T-helper 1 cell treated with Interleukin-12 subunit alpha and Interleukin-12 subunit beta and Interleukin-4 antibody, amounts not matched to agents 30 ng/mL and 1 ng/mL, for 36 hours (primary cell): ENCODE measurements around the gene RBMS1. TPM values are rescaled to one million over a fixed set of nuclear protein-coding genes. Genes with fewer than 3 reads are reported as not detected.
"Not testable (repeated sequence)": the region's sequence is repeated elsewhere in the genome, so short reads cannot be mapped to it uniquely, and the experiment has no call there.

ENCODE experiments used
- intact Hi-C: fragments of 100-400 bp; cut with micrococcal nuclease; formaldehyde crosslinking; loops from one replicate; pipeline ENCODE4 v1.15.1; 2024
- total RNA-seq: library from RNA; stranded (reverse); gene quantifications from 2 replicates; pipeline ENCODE4 v1.2.3, GENCODE V29; 2022

The RBMS1 gene
- total RNA-seq, 1 donor from 2014 or later: 61.2 TPM

DNA sequence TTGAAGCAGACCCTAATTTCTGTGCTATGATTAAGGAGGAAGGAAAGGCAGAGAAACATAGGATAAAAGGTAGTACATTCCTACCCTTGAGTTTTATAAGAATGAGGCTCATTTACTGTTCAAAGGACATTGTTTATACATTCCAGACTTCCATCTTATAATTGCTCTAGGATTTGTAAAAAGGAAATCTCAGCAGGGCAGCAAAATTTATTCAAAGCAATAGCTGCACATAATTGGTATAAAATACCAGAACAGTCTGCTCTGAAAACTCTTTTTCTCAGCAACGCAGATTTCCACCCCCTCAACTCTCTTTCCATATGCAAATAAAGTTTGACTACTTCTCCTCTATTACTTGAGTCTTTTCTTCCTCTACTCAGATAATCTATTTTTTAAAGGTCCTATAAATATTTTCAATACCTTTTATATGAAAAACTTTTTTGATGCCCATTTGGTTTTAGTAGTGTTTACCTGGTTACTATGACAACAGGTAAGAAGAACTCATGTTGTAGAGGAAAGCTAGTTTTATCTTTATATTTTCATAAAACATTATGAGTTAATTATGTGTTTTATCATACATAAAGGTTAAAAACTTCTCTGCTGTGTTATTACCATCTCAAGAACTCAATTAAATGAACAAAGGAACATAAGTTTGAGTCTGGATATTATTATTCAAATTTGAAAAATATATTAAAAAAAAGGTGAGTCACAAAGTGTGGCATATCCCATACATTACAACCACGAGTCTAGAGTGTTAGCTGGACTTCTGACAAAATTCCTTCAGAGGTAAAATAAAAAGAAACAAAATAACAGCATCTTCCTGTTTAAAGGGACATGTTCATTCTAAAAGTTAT is 19.9 kb downstream of the RBMS1 start:
- intact Hi-C loops: loop anchor here (1.0 to 5.0 kb wide), 3 partner anchors 9 to 604 kb away; no protein-coding TSS in a partner anchor

DNA sequence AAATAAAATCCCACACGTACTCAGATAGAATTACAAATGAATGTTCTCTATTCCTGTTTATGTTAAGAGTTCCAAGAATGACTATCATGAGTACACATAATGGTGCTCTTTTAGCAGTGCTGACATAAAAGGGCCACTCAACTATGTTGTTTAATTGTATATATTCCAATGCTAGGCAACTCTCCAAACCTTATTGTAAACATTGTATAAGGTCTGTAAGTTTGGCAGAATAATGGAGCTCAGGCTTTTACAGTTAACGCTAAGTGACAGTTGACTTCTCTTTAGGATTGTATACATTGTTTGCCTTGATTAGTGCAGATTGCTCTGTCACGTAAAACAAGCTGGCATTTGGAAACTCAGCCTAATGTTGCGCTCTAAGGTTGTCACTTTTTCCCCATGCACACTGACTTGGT is 20.8 kb downstream of the RBMS1 start:
- intact Hi-C loops: loop anchor here (1.0 to 5.0 kb wide), 3 partner anchors 9 to 604 kb away; no protein-coding TSS in a partner anchor

DNA sequence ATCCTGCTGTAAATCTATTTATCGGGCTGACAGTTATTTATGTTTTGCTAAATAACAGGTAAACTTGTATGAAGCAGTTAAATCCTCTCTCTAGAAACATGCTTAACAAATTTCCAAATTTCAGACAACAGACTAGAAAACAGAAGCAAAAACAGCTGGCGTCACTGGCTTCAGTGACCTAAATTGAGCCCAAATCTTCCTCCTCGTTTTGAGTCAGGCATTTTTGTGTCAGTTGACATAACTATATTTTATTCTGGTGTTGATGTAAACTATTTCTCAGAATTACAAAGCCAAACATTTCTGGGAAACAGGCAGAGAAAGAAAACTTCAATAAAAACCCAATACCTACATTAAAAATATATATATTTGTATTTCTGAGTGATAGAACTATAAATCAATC is 21.7 kb downstream of the RBMS1 start:
- intact Hi-C loops: loop anchor here (1.0 to 5.0 kb wide), 3 partner anchors 8 to 605 kb away; no protein-coding TSS in a partner anchor

DNA sequence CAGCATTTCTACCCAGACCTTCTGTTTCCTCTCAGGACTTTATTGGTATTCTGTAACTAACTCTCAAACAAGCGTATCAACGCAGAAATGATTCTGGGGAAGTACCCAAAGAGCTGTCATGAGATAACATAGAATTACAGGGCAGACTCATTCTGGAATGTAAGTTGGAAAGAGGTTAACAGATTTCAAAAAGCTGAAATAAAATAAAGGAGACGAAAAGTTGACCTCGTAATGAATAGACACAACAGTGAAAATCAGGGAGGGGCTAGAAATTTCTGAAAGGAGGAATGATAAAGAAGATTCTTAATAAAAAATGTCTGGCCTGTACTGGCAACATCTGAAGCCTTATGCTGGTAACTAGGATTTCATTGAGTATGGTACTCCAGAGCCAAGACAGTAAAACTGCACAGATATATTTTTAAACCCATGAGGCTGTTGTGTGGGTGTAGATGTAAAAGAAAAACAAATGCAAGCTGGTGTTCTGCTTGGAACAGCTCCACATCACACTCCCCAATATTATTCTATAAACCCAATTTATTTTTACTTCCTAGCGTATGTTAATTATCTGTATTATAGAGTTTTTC is 23.9 kb downstream of the RBMS1 start:
- intact Hi-C loops: loop anchor here (5.0 kb wide), 1 partner anchor 608 kb away; no protein-coding TSS in a partner anchor

DNA sequence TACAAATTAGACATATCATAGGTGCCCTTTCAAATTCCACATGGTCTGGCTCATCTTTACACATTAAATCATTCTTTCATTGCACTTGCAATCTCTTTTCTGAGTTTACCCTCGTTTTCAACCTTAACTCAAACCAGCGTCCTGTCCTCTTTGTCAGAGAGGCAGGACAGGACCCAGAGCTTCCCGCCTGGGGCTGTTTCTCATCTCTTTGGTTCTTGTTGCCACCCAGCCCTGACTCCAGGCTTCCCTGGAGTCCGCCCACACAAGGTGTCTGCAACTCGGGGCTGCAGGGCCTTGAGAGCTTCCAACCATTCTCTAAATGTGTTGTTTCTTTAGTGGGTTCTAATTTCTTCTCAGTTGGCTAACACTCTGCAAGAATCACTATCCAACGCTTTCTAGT is 24.4 kb downstream of the RBMS1 start:
- intact Hi-C loops: no loop called here

DNA sequence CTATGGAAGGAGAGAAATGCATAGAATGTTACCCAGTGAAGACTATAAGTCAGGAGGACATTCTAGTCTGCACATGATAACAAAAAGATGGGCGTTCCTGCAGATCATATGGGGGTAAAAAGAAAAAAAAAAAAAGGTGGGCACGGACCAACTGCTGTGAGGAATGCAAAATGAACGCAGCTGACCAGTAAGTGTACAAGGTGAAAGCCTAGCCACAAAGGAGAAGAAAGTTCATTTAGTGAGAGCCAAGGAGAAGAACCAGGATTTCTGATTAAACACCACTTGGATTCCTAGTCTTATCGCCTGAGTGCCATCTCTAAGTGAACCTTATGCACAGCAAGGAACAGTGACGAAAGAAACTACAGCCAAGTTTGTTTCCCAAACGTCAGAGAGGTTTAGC is 26.5 kb downstream of the RBMS1 start:
- intact Hi-C loops: no loop called here

DNA sequence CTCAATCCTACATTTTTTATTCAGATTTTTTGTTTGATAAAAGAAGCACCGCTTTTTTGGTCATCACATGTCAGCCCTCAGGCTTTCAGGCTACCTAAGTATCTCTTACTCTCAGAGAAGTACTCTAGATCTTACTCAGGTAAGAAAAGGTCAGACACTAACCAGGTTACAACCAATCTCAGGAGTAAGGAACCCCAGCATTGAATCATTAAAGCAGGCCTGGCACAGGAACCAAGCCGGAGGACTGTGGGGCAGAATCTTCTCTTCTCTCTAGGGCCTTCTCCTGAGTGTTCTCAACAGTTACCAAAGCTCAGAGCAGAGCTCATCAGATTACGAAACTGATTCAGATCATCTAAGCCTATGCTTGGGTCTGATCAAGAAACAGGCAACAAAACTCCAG is 28.2 kb downstream of the RBMS1 start:
- intact Hi-C loops: no loop called here

DNA sequence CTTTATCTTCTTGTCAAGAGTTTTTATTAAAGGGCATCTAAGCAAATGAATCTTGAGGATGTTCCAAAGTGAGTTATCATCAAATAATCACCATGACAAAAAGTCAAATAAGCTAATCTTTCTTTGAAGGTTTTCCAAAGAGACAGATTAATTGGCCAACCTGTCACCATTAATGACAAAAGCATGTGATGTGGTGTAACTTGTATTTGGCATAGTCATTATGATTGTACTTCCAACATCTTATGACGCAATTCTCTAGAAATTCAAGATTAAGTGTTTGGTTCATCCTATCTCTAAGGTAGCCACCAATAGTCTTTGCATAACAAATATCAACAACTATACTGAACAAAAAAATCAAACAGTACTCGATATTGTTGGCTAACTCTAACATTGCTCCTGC is 28.6 kb downstream of the RBMS1 start:
- intact Hi-C loops: no loop called here

DNA sequence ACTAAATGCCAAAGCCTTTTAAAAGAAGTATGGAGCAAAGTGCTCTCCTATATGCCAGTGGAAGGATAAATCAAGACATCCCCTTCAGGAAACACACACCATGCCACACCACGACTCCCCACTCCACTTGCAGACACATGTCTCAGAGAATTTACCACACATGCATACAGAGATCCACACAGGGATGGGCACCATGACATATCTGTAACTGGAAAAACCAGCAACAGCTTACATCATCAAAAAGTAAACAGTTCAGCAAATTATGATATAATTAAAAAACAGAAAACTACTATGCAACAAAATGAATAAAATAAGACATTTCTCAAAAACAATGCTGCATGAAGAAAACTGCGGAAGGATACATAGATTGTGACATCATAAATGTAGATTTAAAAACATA is 29.6 kb downstream of the RBMS1 start:
- intact Hi-C loops: loop anchor here (1.0 kb wide), 1 partner anchor 8 kb away; no protein-coding TSS in a partner anchor

DNA sequence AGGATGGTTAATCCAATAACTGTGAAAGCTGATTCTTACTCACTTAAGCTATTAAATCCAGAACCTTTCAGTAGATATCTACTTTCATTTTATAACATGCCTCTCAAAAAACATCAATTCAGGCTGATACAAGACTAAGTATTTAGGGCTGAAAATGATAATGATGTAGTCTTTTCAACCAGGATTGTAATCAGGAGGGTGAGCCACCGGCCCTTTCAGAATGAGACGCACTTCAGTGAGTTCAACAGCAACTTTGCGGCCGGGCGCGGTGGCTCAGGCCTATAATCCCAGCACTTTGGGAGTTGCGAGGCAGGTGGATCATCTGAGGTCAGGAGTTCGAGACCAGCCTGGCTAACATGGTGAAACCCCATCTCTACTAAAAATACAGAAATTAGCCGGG is 30.4 kb downstream of the RBMS1 start:
- intact Hi-C loops: no loop called here

DNA sequence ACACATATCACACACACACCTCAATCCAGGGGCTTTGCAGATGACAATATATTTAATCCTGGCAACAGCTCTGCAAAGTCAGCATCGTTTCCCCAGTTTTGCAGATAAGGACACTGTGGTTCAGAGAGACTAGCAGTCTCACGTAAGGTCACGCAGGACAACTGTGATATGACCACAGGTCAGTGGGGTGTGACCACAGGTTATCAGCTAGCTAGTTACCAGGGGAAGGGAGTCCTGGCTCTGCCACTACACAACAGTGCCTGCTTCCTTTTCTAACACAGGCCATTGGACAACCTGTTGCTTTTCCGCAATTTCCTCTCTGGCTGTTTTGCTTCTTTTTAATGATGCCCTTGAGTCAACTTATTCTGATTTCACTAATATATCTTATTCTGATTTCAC is 33.3 kb downstream of the RBMS1 start:
- intact Hi-C loops: no loop called here

DNA sequence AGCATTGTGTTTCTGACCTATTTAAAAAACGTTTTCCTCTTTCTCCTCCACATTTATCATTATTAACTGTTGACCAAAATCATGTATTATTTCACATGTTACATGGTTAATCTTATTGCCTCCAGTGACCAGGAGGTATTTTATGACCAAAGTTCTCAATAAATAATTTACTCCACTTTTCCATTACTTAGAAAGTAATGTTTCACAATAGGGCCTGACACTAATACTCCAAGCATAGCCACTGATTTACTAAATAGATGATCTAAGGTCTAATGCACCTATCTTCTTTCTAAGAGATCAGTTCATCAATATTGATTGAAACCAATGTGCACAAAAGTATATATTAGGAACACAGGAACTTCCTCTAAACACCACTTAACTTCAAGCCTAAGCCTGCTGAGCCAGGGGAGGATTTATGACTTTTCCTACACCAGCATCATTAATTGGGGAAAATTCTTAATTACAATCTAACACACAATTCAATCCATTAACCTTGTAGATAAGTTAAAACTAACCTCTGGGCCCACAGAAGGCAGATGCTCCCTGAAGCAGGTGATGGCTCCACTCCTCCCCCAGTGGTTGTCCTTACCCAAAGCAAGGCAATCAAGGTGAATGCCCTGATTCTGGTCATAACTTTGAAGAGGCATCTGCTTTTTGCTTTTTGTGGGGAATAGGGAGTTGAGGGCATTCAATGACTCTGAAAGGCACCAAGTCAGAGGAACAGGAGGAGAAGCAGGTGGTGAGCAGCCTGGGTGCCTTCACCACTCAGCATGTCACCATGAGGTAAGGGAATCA is 33.9 kb downstream of the RBMS1 start:
- intact Hi-C loops: no loop called here

DNA sequence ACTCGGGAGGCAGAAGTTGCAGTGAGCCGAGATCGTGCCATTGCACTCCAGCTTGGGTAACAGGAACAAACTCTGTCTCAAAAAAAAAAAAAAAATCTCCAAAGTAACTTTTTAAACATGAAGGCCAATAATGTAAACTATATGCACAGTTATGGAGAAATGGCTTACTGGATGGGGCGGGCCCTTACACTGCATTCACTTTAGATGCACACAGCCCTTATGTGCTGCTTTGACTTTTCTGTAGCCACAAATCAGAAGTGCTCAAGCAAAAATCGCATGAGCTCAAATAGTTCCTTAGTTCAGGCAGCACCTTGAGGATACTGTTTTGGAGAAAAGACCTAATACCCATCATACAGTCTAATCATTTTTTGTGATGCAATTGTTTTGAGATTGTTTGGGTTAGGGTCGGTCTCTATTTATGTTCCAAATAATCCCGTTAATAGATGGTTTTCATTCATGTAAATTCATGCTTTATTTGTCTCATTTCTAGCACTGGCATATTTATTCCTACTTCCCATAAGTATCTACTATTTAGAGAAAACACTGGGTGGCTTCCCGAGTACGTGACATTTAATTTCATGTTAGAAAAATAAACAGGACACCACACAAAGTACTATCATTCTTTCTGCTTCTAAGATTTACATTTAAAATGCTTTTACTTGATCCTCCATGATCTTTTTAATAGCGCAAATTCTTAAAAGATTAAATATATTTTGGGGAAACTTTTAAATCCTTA is 34.7 kb downstream of the RBMS1 start:
- intact Hi-C loops: no loop called here

DNA sequence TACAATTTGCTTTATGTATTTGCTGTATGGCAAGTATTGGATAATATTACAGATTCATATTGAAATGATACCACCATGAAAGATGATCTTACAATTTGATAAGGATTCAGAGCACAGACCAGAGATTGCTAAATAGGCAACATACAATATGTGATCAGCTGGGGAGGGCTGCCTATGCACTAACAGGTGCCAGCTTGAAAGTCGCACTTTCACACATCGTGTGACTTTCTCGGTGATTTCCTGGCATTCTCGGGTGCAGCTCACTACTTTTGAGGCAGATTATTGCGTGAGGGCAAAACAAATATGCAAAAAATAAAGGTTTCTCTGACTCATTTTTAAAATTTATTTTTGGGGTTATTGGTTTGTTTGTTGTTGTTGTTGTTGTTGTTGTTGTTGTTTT is 36.0 kb downstream of the RBMS1 start:
- intact Hi-C loops: no loop called here

DNA sequence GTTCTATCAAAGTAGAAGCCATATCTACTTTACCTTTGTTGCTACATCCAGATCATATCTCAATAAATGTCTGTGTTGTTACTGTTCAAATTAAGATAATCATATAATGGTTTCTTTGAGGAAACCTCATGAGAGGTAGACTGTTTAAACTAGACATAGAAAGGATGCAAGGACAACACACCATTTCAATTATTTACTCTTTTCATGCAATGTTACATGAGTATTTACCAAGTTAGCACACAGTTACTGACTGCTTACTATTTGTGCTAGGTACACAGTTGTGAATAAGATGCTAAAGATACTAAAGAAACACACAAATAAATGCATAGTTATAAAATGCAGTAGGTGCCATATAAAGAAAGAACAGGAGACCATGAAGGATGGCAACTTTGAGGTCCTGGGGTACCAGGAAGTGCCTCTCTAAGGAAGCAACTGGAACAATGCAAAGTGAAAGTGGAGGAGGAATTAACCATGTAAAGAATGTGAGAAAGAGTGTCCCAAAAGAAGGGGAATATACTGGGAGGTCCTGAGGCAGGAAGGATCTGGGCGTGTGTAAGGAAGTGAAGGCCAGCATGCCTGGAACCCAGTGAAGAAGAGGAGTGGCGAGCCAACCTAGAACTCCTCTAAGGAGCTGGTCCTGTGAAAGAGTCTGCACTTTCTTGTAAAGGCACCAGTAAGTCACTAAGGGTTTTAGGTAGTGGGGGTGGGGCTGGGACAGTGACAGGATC is 39.4 kb downstream of the RBMS1 start:
- intact Hi-C loops: no loop called here

DNA sequence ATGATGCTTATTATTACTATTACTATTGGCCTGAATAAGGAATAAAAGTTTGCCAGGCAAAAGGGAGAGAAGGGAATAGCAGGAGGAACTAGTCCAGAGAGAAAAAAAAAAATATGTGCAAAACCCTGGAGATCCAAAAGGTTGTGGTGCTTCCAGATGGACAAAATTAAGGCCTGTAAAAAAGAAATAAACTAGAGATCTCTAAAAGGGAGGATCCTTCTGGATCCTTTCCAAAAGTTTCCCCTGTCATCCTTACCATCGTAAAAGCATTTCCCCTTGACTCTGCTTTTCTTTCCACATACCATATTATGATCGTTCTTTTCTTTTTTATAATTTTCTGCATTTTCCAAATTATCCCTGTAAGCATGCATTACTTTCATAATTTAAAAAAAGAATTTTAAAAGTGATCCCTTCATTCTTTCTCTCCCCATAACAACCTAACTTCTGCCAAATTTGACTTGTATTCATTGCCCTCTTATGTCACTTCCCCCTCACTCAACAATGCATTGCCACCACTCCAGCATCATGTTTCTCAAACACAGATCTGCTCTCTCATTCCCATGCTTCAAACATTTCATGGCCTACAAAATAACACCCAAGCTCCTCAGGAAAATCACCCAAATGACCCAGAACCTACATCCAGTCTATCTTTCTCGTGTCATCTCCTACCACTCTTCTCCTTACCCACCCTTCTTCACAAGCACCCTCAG is 40.3 kb downstream of the RBMS1 start:
- intact Hi-C loops: no loop called here

DNA sequence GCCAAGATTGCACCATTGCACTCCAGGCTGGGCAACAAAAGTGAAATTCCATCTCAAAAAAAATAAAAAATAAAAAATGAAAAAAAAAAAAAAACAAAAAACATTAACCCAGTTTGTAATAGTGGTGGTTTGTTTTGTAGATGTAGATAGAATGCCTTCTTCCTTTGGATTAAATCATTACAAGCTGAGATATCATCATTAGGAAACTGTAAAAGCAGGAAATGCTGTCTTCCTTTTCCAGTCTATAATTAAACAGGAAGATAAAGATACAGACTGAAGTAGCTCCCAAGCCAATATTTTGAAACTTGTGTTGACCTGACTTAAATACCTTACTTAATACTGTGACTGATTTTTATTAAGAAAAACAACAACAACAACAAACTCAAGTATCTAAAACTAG is 43.1 kb downstream of the RBMS1 start:
- intact Hi-C loops: no loop called here

DNA sequence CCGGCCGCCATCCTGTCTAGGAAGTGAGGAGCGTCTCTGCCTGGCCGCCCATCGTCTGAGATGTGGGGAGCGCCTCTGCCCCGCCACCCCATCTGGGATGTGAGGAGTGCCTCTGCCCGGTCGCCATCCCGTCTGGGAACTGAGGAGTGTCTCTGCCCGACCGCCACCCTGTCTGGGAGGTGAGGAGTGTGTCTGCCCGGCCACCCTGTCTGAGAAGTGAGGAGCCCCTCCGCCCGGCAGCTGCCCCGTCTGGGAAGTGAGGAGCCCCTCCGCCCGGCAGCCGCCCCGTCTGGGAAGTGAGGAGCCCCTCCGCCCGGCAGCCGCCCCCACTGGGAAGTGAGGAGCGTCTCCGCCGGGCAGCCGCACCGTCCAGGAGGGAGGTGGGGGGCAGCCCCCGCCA is 44.8 kb downstream of the RBMS1 start:
- intact Hi-C loops: not testable (repeated sequence)

DNA sequence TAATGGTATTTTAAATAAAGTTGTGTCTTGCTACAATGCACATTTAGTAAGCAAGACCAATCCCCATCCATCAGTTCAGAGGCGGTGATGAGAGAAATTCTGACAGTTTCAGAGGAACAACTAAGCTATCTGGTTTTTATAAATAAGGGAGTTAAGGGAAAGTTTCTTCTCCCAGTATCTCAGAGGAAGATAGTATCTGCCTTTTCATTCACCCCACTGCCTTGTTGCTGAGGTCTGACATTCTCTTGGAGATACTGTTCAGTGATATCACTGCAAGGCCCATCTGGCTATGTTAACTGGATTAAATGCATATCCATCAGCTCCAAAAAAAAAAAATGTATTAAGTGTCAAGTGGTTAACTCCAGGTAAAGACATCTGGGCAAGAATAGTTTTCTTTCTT is 47.9 kb downstream of the RBMS1 start:
- intact Hi-C loops: no loop called here

DNA sequence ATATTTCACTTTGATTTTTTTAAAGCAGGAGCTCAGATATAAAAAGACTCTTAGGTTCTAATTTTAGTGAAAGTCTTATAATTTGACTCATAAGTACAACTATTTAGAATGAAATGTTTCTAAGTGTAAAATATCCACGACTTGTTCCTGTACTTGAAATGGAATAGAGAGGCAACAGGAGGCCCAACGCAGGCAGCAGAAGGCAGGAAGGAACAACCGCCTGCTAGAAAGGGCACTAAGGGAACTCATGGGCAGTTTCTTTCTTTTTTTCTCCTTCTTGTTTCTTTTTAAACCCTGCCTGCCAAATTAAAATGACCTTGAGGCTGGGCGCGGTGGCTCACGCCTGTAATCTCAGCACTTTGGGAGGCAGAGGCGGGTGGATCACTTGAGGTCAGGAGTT is 51.0 kb downstream of the RBMS1 start:
- intact Hi-C loops: no loop called here
